ENCODE data around the gene PNMA3.
"Not testable (repeated sequence)": the region's sequence is repeated elsewhere in the genome, so short reads cannot be mapped to it uniquely, and the experiment has no call there.

PNMA3 gene, protein sequence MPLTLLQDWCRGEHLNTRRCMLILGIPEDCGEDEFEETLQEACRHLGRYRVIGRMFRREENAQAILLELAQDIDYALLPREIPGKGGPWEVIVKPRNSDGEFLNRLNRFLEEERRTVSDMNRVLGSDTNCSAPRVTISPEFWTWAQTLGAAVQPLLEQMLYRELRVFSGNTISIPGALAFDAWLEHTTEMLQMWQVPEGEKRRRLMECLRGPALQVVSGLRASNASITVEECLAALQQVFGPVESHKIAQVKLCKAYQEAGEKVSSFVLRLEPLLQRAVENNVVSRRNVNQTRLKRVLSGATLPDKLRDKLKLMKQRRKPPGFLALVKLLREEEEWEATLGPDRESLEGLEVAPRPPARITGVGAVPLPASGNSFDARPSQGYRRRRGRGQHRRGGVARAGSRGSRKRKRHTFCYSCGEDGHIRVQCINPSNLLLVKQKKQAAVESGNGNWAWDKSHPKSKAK

DNA sequence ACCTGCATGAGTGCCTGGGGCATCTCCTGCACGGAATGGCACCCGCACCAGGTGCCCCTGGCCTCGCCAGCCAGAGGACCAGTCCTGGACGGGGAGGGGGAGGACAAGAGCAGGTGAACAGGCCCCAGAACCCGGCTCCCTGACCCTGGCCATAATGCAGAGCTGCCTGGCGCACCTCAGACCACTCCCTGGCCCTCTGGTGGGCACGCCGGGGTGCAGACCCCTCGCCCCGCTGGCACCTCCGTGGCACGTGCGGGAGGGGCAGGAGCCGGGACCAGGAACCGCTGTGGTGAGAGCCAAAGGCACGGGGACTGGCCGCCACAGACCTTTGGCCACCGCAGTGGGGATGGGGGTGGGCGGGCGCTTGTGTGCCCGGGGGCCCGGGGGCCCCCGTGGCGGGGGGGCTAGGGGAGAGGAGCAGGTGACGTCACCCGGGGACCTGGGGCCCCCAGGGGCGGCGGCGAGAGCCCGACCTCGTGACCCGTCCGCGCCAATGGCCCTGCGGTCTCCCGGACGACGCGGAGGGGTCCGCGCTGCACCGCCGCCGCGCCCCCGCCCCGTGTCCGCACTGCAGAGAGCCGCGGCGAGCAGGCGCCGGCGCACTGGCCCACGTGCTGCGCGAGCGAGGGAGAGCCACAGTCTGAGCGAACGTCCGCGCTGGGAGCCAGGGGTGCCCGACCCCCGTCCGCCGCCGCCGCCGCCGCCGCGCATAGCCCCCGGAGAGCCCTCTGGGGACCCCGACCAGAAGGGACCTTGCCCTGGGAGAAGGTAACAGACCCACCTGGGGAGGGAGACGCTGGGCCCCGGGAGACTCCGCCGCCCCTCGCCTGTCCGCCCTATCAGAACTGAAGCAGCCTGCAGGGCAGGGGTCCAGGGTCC is at the start of gene PNMA3:
TSS of gene PNMA3 (plus strand) at position 600 of the 879 bp plus-strand sequence. CDS start 586 bp downstream, outside the sequence.
- no peak for DNase-seq (ENCODE audit: low spot score)

DNA sequence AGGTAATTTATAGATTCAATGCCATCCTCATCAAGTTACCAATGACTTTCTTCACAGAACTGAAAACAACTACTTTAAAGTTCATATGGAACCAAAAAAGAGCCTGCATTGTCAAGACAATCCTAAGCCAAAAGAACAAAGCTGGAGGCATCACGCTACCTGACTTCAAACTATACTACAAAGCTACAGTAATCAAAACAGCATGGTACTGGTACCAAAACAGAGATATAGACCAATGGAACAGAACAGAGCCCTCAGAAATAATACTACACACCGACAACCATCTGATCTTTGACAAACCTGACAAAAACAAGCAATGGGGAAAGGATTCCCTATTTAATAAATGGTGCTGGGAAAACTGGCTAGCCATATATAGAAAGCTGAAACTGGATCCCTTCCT is 39.1 kb upstream of the PNMA3 start:
- not testable (repeated sequence) for DNase-seq (ENCODE audit: low spot score)

DNA sequence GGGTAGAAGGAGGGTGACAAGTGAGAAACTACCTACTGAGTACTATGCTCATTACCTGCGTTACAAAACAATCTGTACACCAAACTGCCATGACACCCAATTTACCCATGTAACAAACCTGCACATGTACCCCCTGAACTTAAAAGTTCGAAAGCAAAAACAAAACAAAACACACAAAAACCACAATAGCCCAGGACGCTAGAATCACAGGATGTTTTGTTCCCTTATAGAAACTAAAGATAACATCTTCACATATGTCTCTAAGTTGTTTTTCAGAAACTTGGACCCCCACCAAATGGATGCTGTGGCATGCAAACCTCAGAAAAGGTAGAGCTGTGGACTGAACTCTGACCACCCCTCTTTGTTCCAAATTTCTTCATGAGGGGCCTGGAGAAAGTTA is 37.1 kb upstream of the PNMA3 start:
- no peak for DNase-seq (ENCODE audit: low spot score)

DNA sequence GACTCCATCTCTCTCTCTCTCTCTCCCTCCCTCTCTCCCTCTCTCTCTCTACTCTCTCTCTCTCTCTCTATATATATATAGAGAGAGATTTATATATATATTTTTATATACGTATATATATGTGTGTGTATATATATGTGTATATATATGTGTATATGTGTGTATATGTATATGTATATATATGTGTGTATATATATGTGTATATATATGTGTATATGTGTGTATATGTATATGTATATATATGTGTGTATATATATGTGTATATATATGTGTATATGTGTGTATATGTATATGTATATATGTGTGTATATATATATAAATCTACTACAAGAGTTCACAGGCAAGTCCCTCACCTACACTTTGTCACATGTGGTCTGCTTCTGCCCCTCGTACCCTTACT is 29.8 kb upstream of the PNMA3 start:
- not testable (repeated sequence) for DNase-seq (ENCODE audit: low spot score)

DNA sequence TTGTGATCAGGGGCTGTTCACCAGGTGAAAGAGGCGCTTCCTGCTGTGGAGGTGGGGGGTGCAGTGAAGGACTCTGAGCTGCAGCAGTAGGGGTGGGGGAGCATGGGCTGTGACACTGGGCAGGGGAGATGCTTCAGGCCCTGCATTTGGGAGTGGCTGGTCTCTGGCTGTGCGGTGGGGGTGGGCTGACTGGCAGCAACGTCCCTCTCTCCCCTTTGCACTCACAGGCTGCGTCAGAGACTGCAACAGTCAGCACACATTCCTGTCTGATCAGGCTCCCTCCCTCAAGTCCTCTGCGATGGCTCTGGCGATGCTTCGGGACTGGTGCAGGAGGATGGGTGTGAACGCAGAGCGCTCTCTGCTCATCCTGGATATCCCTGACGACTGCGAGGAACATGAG is 27.8 kb upstream of the PNMA3 start:
- DNase-seq (ENCODE audit: low spot score): not testable (repeated sequence)

DNA sequence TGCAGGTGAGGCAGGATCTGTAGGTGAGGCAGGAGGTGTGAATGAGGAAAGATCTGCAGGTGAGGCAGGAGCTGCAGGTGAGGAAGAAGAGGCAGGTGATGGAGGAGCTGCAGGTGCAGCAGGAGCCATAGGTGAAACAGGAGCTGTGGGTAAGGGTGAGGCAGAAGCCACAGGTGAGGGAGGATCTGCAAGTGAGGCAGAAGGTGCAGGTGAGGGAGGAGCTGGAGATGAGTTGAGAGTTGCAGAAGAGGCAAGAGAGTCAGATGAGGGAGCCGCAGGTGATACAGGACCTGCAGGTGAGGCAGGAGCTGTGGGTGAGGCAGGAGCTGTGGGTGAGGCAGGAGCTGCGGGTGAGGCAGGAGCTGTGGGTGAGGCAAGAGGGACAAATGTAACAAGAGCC is 27.1 kb upstream of the PNMA3 start:
- DNase-seq (ENCODE audit: low spot score): no peak

DNA sequence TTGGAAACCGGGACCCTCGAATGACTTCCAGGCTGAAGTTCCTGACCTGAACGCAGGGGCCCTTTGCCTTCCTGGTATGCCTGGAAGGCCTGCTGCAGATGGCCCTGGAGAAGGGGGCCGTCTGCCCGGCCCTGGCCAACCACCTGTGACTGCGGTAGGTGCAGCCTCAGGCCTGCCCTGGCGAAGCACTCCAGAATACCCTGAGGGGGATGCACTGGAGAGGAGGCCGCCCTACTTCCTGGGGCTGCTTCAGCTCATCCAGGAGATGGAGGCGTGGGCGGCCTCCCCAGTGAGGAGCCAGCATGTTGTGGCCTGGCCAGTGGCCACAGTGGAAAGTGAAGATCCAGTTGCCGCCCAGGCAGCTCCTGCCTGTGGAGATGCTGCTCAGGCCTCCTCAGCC is 26.4 kb upstream of the PNMA3 start:
- no peak for DNase-seq (ENCODE audit: low spot score)

DNA sequence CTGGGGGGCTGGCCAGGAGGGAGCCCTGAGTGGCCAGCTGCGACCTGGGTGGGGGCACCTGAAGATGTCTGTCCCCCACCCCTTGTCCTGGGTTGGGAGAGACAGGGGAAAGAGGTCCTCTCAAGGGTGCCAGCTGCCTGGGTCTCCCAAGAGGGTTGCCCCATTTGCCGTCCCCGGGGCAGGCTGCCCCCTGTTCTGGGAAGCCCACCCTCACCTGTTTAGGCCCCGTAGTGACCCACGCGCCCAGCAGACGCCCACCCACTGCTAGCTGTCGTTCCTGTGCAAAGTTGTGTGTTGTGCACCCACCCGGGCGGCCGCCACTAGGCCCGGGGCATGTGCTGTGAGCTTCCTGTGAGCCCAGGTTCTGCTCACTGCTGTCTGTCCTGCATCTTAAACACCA is 25.5 kb upstream of the PNMA3 start:
- DNase-seq (ENCODE audit: low spot score): no peak

DNA sequence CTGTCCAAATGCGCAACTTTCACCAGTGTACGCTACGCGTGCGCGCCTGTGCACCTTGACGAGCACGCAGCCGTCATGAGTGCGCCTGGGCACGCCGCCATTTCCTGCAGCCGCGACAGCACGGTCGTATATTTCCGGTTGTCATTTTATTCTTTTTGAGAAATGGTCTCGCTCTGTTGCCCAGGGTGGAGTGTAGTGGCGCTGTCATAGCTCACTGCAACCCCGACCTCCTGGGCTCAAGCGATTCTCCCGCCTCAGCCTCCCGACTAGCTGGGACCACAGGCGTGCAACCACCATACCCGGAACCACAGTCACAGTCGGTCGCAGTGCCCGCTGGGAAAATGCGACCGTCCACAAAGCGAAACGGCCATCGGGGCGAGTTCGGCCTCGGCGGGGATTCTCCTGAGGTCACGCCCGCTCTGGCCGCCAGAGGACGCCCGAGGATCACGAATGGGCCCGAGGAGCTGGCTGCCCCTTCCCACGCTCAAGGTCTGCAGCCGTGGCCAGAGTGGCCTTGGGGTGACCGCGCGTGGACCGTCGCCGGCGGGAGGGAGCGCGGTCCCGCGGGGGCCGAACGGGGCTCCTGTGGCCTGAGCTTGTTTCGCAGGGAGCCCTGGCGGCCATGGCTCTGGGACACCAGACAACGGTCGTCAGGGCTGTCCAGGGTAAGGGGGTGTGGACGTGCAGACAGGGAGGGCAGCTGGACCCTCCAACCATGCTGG is 23.7 kb upstream of the PNMA3 start:
- DNase-seq (ENCODE audit: low spot score): peak; percentile 41

DNA sequence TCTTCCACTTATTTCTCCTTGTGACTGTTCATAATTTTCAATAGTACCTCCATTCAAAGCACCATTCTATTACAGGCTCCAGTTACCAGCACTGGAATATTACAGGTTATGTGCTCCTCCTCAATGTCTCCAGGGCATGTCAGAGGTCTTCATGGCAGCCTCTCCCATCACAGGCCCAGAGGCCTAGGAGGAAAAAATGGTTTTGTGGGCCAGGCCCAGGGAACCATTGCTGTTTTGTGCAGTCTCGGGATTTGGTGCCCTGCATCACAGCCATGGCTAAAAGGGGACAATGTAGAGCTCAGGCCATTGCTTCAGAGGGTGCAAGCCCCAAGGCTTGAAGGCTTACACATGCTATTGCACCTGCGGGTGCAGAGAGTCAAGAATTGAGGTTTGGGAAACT is 7.2 kb upstream of the PNMA3 start:
- no peak for DNase-seq (ENCODE audit: low spot score)

DNA sequence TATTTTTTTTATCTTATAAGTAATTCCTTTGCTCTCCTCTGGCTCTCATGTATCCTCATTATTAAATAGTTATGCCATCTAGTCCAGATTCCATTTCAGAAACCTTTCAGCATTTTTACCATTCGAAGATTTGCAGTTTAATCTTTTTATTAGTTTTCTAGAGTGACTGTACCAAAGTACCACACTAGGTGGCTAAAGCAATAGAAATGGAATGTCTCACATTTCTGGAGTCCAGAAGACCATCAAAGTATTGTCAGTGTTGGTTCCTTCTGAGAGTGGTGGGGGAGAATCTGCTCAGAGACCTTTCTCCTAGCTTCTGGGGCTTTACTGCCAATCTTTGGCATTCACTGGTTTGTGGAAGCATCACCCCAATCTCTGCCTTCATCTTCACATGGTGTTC is 3.7 kb upstream of the PNMA3 start:
- no peak for DNase-seq (ENCODE audit: low spot score)

DNA sequence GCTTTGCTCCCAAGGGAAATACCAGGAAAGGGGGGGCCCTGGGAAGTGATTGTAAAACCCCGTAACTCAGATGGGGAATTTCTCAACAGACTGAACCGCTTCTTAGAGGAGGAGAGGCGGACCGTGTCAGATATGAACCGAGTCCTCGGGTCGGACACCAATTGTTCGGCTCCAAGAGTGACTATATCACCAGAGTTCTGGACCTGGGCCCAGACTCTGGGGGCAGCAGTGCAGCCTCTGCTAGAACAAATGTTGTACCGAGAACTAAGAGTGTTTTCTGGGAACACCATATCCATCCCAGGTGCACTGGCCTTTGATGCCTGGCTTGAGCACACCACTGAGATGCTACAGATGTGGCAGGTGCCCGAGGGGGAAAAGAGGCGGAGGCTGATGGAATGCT is 1.0 kb downstream of the PNMA3 start:
- DNase-seq (ENCODE audit: low spot score): no peak

DNA sequence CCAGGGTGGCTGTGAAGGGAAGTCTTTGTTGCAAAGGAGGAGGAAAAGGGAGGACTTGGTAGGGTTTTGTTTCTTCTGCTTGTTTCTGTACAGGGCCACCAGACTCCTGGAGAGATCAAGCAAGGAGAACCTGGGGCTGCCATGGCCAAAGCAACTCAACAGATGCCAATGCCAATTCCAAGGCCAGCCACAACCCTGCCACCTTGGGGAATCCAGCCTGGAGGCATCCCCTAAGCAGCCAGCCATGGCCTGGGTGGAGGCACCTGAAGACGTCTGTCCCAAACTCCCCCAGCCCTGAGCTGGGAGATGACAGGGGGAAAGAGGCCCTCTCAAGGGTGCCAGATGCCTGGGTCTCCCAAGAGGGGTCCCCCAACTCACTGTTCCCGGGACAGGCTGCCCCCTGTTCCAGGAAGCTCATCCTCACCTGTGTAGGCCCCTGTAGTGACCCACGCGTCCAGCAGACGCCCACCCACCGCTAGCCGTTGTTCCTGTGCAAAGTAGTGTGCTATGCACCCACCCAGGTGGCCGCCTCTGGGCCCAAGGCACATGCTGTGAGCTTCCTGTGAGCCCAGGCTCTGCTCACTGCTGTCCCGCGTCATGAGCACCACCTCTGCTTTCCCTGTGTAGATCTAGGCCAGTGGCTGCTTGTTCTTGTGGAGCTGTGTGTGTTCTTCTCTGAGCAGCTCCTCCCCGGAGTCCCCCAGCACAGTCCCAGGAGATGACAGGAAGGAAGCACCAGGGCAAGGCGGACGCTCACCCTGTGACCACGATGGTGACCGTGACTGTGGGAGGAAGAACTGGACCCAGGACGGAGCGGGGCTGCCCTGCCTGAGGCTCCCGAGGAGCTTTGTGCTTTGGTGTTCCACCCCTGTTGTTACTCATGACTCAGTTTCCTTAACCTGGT is 3.2 kb downstream of the PNMA3 start:
- no peak for DNase-seq (ENCODE audit: low spot score)

DNA sequence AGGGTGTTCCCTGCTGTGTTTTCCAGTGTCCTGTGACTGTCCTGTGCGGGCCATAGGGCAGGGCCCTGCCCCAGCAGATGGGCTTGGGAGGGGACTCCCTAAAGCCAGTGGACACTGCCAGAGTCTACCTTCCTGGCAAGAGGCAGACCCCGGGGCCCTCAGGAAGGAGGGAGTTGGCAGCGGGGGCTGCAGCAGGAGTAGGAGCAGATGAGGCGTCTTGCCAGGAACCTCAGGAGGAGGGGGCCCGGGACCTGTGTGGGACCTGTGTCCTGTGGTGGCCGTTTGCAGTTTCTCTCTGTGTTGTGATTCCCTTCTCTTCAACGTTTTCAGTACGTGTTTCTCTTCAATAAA is 3.8 kb downstream of the PNMA3 start:
- DNase-seq (ENCODE audit: low spot score): no peak

DNA sequence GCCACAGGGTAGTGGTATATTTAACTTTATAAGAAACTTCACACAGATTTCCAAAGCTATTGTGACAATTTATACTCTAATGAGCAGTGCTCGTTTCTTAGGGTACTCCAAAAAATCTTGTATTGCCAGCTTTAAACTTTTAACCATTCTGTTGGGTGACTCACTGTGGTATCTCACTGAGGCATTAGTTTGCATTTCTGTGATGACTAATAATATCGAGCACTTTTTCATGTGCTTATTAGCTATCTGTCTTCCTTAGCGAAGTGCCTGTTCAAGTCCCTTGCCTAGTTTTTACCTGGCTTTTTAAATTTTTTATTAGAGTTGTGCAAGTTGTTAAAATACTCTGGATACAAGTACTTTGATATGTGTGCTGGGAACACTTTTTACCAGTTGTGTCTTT is 5.5 kb downstream of the PNMA3 start:
- no peak for DNase-seq (ENCODE audit: low spot score)

DNA sequence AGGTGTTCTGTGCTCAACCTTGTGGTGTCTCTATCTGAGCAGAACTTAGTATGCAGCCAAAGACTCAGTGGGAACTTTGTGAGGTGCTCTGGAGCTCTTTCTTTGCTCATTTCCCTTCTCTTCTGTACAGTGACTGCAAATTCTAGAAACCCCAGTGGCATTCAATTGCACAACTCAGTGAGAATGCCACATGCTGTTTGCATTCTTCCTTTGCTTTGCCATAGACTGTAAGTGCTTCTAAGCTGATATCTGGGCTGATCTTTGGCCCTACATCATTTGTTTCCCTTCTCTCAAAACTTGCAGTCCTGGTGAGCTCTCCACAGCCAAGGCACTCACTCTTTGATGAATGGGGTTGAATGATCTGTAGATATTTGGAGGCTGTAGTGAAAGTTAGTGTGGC is 7.0 kb downstream of the PNMA3 start:
- DNase-seq (ENCODE audit: low spot score): no peak

DNA sequence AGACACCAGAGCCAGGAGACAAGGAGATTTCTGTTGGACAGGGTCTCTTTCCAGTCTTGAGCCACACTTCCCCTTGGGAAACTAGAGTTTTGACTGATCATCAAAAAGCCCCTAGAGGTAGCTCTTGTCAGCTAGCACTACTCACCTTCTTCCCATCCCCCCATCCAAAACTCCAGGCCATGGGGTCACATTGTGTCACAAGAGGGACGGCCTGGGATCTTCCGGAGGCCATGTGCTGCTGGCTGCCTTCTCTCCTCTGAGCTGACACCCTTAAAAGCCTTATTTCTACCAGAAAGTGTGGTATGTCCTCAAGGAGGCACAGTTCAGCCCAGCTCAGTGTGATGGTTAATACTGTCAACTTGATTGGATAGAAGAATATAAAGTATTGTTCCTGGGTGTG is 7.8 kb downstream of the PNMA3 start:
- no peak for DNase-seq (ENCODE audit: low spot score)

DNA sequence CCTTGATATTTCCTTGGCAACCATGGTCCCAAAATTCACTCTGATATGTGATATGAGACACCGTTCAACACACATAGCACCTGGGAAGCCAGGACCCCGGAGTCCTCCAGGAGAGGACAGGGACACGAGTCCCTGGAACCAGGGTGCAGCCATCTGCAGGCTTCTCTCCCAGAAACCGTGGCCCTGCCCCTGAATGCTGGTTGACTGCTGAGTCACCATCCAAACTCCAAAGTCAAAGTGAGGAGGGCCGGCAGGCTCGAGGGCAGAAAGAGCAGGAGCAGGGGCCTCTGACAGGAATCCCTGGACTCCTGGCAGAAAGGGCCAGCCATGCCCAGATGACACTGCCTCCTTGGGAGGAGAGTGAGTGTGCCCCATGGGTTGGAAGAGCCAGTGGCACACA is 9.1 kb downstream of the PNMA3 start:
- no peak for DNase-seq (ENCODE audit: low spot score)

DNA sequence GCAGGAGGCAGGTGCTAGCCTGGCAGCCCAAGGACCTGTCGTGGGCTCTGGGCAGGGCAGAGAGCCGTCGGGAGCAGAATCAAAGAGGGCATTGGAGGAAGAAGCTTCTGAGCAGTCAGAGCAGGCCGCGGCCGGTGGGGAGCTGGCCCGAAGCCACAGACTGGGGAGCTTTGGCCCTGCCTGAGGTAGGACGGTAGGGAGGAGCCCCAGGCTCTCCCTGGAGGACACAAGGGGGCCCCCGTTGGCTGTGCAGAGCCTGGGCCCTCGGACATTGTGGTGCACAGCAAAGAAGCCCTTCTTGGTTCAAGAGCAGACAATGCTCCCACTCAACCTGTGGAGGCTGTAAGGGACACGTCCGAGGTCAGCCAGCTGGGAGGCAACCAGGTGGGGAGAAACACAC is 10.1 kb downstream of the PNMA3 start:
- DNase-seq (ENCODE audit: low spot score): not testable (repeated sequence)

DNA sequence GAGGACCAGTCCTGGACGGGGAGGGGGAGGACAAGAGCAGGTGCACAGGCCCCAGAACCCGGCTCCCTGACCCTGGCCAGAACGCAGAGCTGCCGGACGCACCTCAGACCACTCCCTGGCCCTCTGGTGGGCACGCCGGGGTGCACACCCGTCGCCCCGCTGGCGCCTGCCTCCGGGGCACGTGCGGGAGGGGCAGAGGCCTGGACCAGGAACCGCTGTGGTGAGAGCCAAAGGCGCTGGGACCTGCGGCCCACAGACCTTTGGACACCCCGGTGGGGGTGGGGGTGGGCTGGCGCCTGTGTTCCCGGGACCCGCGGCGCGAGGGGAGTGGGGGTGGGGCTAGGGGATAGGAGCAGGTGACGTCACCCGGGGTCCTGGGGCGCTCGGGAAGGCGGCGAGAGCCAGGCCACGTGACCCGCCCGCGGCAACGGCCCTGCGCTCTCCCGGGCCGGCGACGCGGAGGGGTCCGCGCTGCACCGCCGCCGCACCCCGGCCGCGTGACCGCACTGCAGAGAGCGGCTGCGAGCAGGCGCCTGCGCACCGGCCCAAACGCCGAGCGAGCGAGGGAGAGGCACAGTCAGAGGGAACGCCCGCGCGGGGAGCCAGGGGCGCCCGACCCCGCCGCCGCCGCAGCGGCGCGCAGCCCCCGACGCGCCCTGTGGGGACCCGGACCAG is 15.8 kb downstream of the PNMA3 start, which contains the start of gene PNMA6A:
TSS of gene PNMA6A (plus strand) at position 546 of the 675 bp plus-strand sequence. CDS start 609 bp downstream, outside the sequence.
- DNase-seq (ENCODE audit: low spot score): not testable (repeated sequence)

DNA sequence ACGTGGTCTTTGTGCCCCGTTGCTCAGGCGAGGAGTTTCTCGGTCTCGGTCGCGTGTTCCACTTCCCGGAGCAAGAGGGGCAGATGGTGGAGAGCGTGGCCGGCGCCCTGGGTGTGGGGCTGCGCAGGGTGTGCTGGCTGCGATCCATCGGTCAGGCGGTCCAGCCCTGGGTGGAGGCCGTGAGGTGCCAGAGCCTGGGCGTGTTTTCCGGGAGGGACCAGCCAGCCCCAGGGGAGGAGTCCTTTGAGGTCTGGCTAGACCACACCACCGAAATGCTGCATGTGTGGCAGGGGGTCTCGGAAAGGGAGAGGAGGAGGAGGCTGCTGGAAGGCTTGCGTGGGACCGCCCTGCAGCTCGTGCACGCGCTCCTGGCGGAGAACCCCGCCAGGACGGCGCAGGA is 17.1 kb downstream of the PNMA3 start:
- not testable (repeated sequence) for DNase-seq (ENCODE audit: low spot score)
